Loucy (cell line): ENCODE measurements around the gene MIS18BP1.

Experiments used
- H2AFZ ChIP-seq: fragments of 200-600 bp; sonication (generic); 2 replicates; pipeline ENCODE4 v1.6.0; 2016; ENCODE audit warnings: antibody characterized with exemption, mild to moderate bottlenecking, low read length, moderate library complexity
- H3F3A ChIP-seq: fragments of 200-600 bp; 2 replicates; pipeline ENCODE4 v1.6.0; 2016; ENCODE audit warnings: antibody characterized with exemption, low read depth, mild to moderate bottlenecking
- H3K27me3 ChIP-seq: fragments of 200-600 bp; sonication (generic); 2 replicates; pipeline ENCODE4 v1.6.1; 2014; ENCODE audit warnings: low read length, mild to moderate bottlenecking; ENCODE audit not compliant: insufficient read depth, poor library complexity, severe bottlenecking
- H3K36me3 ChIP-seq: fragments of 200-600 bp; sonication (generic); 2 replicates; pipeline ENCODE4 v1.6.1; 2016; ENCODE audit warnings: low read length; ENCODE audit not compliant: insufficient read depth
- H3K4me1 ChIP-seq: fragments of 200-600 bp; sonication (generic); 2 replicates; pipeline ENCODE4 v1.5.1; 2014; ENCODE audit warnings: low read length, mild to moderate bottlenecking; ENCODE audit not compliant: insufficient read depth, poor library complexity, severe bottlenecking
- H3K4me2 ChIP-seq: fragments of 200-600 bp; sonication (generic); 2 replicates; pipeline ENCODE4 v1.6.0; 2014; ENCODE audit warnings: antibody characterized with exemption, low read length, low read depth, mild to moderate bottlenecking; ENCODE audit not compliant: poor library complexity, severe bottlenecking
- H3K4me3 ChIP-seq: fragments of 200-600 bp; sonication (generic); 2 replicates; pipeline ENCODE4 v1.5.1; 2014; ENCODE audit warnings: low read length, mild to moderate bottlenecking, mixed read lengths; ENCODE audit not compliant: poor library complexity, severe bottlenecking
- H3K79me2 ChIP-seq: fragments of 200-600 bp; sonication (generic); 2 replicates; pipeline ENCODE4 v1.6.1; 2014; ENCODE audit warnings: low read length; ENCODE audit not compliant: insufficient read depth
- H3K9ac ChIP-seq: fragments of 200-600 bp; sonication (generic); 2 replicates; pipeline ENCODE4 v1.6.0; 2014; ENCODE audit warnings: mild to moderate bottlenecking, low read depth, low read length, moderate library complexity; ENCODE audit not compliant: poor library complexity, severe bottlenecking
- H3K9me2 ChIP-seq: fragments of 200-600 bp; sonication (generic); replicated peaks from 2 replicates; pipeline ENCODE4 v1.6.1; 2016; ENCODE audit warnings: low read depth, low read length, mixed read lengths
- H3K9me3 ChIP-seq: fragments of 200-600 bp; sonication (generic); 2 replicates; pipeline ENCODE4 v1.6.1; 2014; ENCODE audit warnings: mild to moderate bottlenecking, antibody characterized with exemption, low read length, low read depth; ENCODE audit not compliant: insufficient read depth
- H4K20me1 ChIP-seq: fragments of 200-600 bp; sonication (generic); 2 replicates; pipeline ENCODE4 v1.6.0; 2014; ENCODE audit warnings: antibody characterized with exemption, low read length, mild to moderate bottlenecking; ENCODE audit not compliant: insufficient read depth, poor library complexity, severe bottlenecking
- EZH2phosphoT487 ChIP-seq: fragments of 200-600 bp; IDR thresholded peaks from 2 replicates; pipeline ENCODE4 v1.6.1; 2018; ENCODE audit warnings: antibody characterized with exemption, mild to moderate bottlenecking, moderate library complexity, borderline replicate concordance
- TF ChIP-seq, protein P1 (sequence below): fragments of 200-600 bp; sonication (generic); conservative IDR thresholded peaks from 2 replicates; pipeline ENCODE4 v1.5.1; 2014; ENCODE audit warnings: mild to moderate bottlenecking, antibody characterized with exemption, low read length

The MIS18BP1 gene

DNA sequence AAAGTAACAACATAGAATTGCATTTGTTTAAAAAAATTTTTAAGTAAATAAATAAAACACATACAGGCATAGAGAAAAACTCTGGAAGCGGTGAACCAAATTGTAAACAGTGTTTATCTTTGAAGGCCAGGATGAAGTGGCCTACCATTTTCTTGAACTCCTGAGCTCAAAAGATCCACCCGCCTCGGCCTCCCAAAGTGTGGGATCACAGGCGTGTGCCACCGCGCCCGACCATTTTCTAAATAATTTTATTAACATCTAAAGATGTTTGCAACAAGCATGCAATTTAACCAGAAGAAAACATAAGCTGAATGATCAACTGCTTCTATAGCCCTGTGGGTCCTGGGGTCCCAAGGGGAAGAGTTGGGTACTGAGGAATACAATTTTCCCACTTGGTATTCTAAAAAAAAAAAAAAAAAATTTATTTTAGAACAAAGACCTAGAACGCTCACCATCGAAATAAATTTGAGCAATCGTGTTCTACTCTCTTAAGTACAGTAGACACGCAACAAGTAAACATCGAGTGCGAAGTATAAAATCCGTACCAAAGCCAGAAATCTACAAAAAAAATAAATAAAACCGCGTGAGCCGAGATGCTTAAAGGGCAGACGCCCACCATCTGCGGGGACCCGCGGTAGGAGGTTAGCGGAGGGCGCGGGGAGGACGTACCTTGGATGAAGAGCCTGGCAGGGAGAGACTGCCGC lies 484 bp downstream of the MIS18BP1 start:
- H4K20me1 ChIP-seq, result peaks cover 27% of the 10 kb centered on the region
- H3K36me3 ChIP-seq, result no peaks in the 10 kb centered on the region
- H3K9ac ChIP-seq, result peak overlapping the region; percentile 98
- H3K4me1 ChIP-seq, result peaks cover 24% of the 10 kb centered on the region
- H3K4me3 ChIP-seq, result peak overlapping the region; percentile 82
- no peaks in the 10 kb centered on the region for H3K9me2 ChIP-seq
- TF ChIP-seq, protein P1, sequence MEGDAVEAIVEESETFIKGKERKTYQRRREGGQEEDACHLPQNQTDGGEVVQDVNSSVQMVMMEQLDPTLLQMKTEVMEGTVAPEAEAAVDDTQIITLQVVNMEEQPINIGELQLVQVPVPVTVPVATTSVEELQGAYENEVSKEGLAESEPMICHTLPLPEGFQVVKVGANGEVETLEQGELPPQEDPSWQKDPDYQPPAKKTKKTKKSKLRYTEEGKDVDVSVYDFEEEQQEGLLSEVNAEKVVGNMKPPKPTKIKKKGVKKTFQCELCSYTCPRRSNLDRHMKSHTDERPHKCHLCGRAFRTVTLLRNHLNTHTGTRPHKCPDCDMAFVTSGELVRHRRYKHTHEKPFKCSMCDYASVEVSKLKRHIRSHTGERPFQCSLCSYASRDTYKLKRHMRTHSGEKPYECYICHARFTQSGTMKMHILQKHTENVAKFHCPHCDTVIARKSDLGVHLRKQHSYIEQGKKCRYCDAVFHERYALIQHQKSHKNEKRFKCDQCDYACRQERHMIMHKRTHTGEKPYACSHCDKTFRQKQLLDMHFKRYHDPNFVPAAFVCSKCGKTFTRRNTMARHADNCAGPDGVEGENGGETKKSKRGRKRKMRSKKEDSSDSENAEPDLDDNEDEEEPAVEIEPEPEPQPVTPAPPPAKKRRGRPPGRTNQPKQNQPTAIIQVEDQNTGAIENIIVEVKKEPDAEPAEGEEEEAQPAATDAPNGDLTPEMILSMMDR, result no peak
- no peak for TF ChIP-seq EZH2phosphoT487
- no peaks in the 10 kb centered on the region for H3K27me3 ChIP-seq
- peak overlapping the region; percentile 90 for H3K4me2 ChIP-seq
- no peaks in the 10 kb centered on the region for H3K9me3 ChIP-seq
- H2AFZ ChIP-seq, result peak overlapping the region; percentile 91
- peaks cover 54% of the 10 kb centered on the region for H3K79me2 ChIP-seq
- H3F3A ChIP-seq, result no peaks in the 10 kb centered on the region

GRCh38 chr14:45251912-45252311 lies 1.1 kb downstream of the MIS18BP1 start:
- H3K9ac ChIP-seq, result peak overlapping the region; percentile 98

GRCh38 chr14:45249856-45250575 lies 3.0 kb downstream of the MIS18BP1 start:
- Histone ChIP-seq H3K4me3 (peak overlapping the region; percentile 82), H3K4me1 (peaks cover 46% of the 10 kb centered on the region), H2AFZ (no peak overlapping the region), H4K20me1 (peaks cover 50% of the 10 kb centered on the region), H3F3A (no peaks in the 10 kb centered on the region), H3K9me2 (no peaks in the 10 kb centered on the region), H3K9ac (peak overlapping the region; percentile 34), H3K79me2 (peaks cover 79% of the 10 kb centered on the region), H3K27me3 (no peaks in the 10 kb centered on the region), H3K9me3 (no peaks in the 10 kb centered on the region), H3K36me3 (no peaks in the 10 kb centered on the region), H3K4me2 (peak overlapping the region; percentile 90)
- TF ChIP-seq EZH2phosphoT487, result no peak
- TF ChIP-seq, protein P1, result no peak

More at GRCh38 chr14:45251912-45252311, 1.1 kb downstream of the MIS18BP1 start:
- Histone ChIP-seq H3K9me3 (no peaks in the 10 kb centered on the region), H3K9me2 (no peaks in the 10 kb centered on the region), H4K20me1 (peaks cover 33% of the 10 kb centered on the region), H3F3A (no peaks in the 10 kb centered on the region), H3K27me3 (no peaks in the 10 kb centered on the region), H2AFZ (no peak overlapping the region), H3K79me2 (peaks cover 60% of the 10 kb centered on the region), H3K4me2 (peak overlapping the region; percentile 90), H3K36me3 (no peaks in the 10 kb centered on the region), H3K4me1 (peaks cover 30% of the 10 kb centered on the region), H3K4me3 (peak overlapping the region; percentile 82)
- no peak for TF ChIP-seq EZH2phosphoT487
- TF ChIP-seq, protein P1, result no peak
